ENCODE results near the gene OGN. TPM values are rescaled to one million over a fixed set of nuclear protein-coding genes. Genes with fewer than 3 reads are reported as not detected.
"Not testable (repeated sequence)": the region's sequence is repeated elsewhere in the genome, so short reads cannot be mapped to it uniquely, and the experiment has no call there.

The OGN gene
- total RNA-seq, 1 donor from 2014 or later = 3.1 TPM

- H3K4me1 Mint-ChIP-seq = peaks cover 14% of the 10 kb centered on the region
- H3K36me3 Mint-ChIP-seq = no peaks in the 10 kb centered on the region
- TF ChIP-seq CTCF (IDR thresholded peaks at IDR 0.05; ENCODE audit: unreplicated experiment) = no peak
- no peak overlapping the region for H3K4me3 Mint-ChIP-seq
- H3K27me3 Mint-ChIP-seq (ENCODE audit: low read depth) = no peaks in the 10 kb centered on the region
- no peak for DNase-seq (ENCODE audit: low spot score in 2 of 2, unreplicated experiment in 2 of 2)
- H3K27ac Mint-ChIP-seq = no peak overlapping the region
- H3K9me3 Mint-ChIP-seq = peaks cover 5% of the 10 kb centered on the region
These were observed 10.2 kb upstream of the OGN start for GRCh38 chr9:92414566-92414965.

- Mint-ChIP-seq H3K27ac (peak overlapping the region; percentile 47), H3K4me1 (peaks cover 24% of the 10 kb centered on the region)
- H3K4me3 Mint-ChIP-seq; H3K9me3 Mint-ChIP-seq; H3K27me3 Mint-ChIP-seq (ENCODE audit: low read depth); H3K36me3 Mint-ChIP-seq; DNase-seq (ENCODE audit: low spot score in 2 of 2, unreplicated experiment in 2 of 2): not testable (repeated sequence)
These were observed 6.8 kb upstream of the OGN start for GRCh38 chr9:92411157-92411556.

- peaks cover 5% of the 10 kb centered on the region for H3K9me3 Mint-ChIP-seq
- H3K27me3 Mint-ChIP-seq (ENCODE audit: low read depth) = no peaks in the 10 kb centered on the region
- H3K4me1 Mint-ChIP-seq = peaks cover 33% of the 10 kb centered on the region
- no peak overlapping the region for H3K27ac Mint-ChIP-seq
- no peak overlapping the region for H3K4me3 Mint-ChIP-seq
- DNase-seq (ENCODE audit: low spot score in 2 of 2, unreplicated experiment in 2 of 2) = no peak
- TF ChIP-seq CTCF (IDR thresholded peaks at IDR 0.05; ENCODE audit: unreplicated experiment) = no peak
- H3K36me3 Mint-ChIP-seq = no peaks in the 10 kb centered on the region
These were observed 4.5 kb upstream of the OGN start for GRCh38 chr9:92408747-92409478.

- no peak for TF ChIP-seq CTCF (IDR thresholded peaks at IDR 0.05; ENCODE audit: unreplicated experiment)
- Mint-ChIP-seq H3K9me3 (peaks cover 5% of the 10 kb centered on the region), H3K36me3 (no peaks in the 10 kb centered on the region), H3K4me3 (no peak overlapping the region), H3K4me1 (peaks cover 34% of the 10 kb centered on the region), H3K27ac (no peak overlapping the region), H3K27me3 (ENCODE audit: low read depth) (no peaks in the 10 kb centered on the region)
- DNase-seq (ENCODE audit: low spot score in 2 of 2, unreplicated experiment in 2 of 2) = no peak
These were observed 3.4 kb upstream of the OGN start for GRCh38 chr9:92407818-92408217.

- Mint-ChIP-seq H3K4me3 (no peak overlapping the region), H3K9me3 (no peaks in the 10 kb centered on the region), H3K4me1 (peaks cover 34% of the 10 kb centered on the region), H3K27ac (no peak overlapping the region), H3K36me3 (no peaks in the 10 kb centered on the region), H3K27me3 (ENCODE audit: low read depth) (no peaks in the 10 kb centered on the region)
- DNase-seq (ENCODE audit: low spot score in 2 of 2, unreplicated experiment in 2 of 2) = no peak
- TF ChIP-seq CTCF (IDR thresholded peaks at IDR 0.05; ENCODE audit: unreplicated experiment) = no peak
These were observed 2.1 kb upstream of the OGN start for GRCh38 chr9:92406477-92406876.

- no peak for TF ChIP-seq CTCF (IDR thresholded peaks at IDR 0.05; ENCODE audit: unreplicated experiment)
These were observed 1.4 kb upstream of the OGN start for GRCh38 chr9:92405818-92406217.

More at GRCh38 chr9:92405818-92406217, 1.4 kb upstream of the OGN start:
- no peak overlapping the region for H3K4me3 Mint-ChIP-seq
- peak overlapping the region; percentile 5 for H3K27ac Mint-ChIP-seq
- no peaks in the 10 kb centered on the region for H3K27me3 Mint-ChIP-seq (ENCODE audit: low read depth)
- no peaks in the 10 kb centered on the region for H3K36me3 Mint-ChIP-seq
- no peaks in the 10 kb centered on the region for H3K9me3 Mint-ChIP-seq
- no peak for DNase-seq (ENCODE audit: low spot score in 2 of 2, unreplicated experiment in 2 of 2)
- peaks cover 34% of the 10 kb centered on the region for H3K4me1 Mint-ChIP-seq

Measured in mesothelial cell of epicardium (in vitro differentiated cells).